Measurements from ENCODE around the gene LHPP. TPM values are rescaled to one million over a fixed set of nuclear protein-coding genes. Genes with fewer than 3 reads are reported as not detected.

The LHPP gene
- total and polyA plus RNA-seq, 2 donors (not counting 1 experiment from before 2014, with no cell fraction given): 10.2 to 15.6 TPM

GRCh38 chr10:124621637-124622036 lies 160.0 kb downstream of the LHPP start:
- H3K27ac ChIP-seq (ENCODE audit: insufficient read depth, low read length): no peak overlapping the region
- no peak overlapping the region for H3K4me2 ChIP-seq (ENCODE audit: extremely low read depth, insufficient read depth, low read length)
- no peaks in the 10 kb centered on the region for H3K9me3 ChIP-seq (ENCODE audit: control insufficient read depth, insufficient read depth, low read depth, low read length)
- H3K27me3 ChIP-seq (ENCODE audit: control insufficient read depth, insufficient read depth, low read length): no peaks in the 10 kb centered on the region
- DNase-seq (ENCODE audit: low read depth in 2 of 2): no peak
- H3K4me3 ChIP-seq (replicated peaks in 1 of 4; ENCODE audit: control extremely low read depth in 1 of 4, insufficient read depth in 1 of 4, low read depth in 3 of 4, low read length in 4 of 4): no peak overlapping the region
- H4K20me1 ChIP-seq (ENCODE audit: control insufficient read depth, extremely low read depth, insufficient read depth, low read length): no peaks in the 10 kb centered on the region
- no peaks in the 10 kb centered on the region for H3K36me3 ChIP-seq (ENCODE audit: control insufficient read depth, insufficient read depth, low read length)
- no peak overlapping the region for H2AFZ ChIP-seq (ENCODE audit: low read length)
- H3K9ac ChIP-seq (ENCODE audit: insufficient read depth, low read length): no peak overlapping the region
- no peaks in the 10 kb centered on the region for H3K4me1 ChIP-seq (ENCODE audit: control insufficient read depth, extremely low read depth, insufficient read depth, low read length)
- no peak for TF ChIP-seq CTCF (conservative IDR thresholded peaks at IDR 0.05 in 1 of 2, IDR thresholded peaks at IDR 0.05 in 1 of 2; ENCODE audit: low read depth in 1 of 2, low read length in 2 of 2)
- TF ChIP-seq EZH2 (IDR thresholded peaks at IDR 0.05; ENCODE audit: low read length, missing control alignments): no peak
- no peaks in the 10 kb centered on the region for H3K79me2 ChIP-seq (ENCODE audit: control insufficient read depth, insufficient read depth, low read length)

- no peaks in the 10 kb centered on the region for H4K20me1 ChIP-seq (ENCODE audit: control insufficient read depth, extremely low read depth, insufficient read depth, low read length)
- H3K27ac ChIP-seq (ENCODE audit: insufficient read depth, low read length): no peak overlapping the region
- no peaks in the 10 kb centered on the region for H3K4me1 ChIP-seq (ENCODE audit: control insufficient read depth, extremely low read depth, insufficient read depth, low read length)
- H3K27me3 ChIP-seq (ENCODE audit: control insufficient read depth, insufficient read depth, low read length): no peaks in the 10 kb centered on the region
- no peak for DNase-seq (ENCODE audit: low read depth in 2 of 2)
- H2AFZ ChIP-seq (ENCODE audit: low read length): no peak overlapping the region
- H3K4me2 ChIP-seq (ENCODE audit: extremely low read depth, insufficient read depth, low read length): no peak overlapping the region
- H3K4me3 ChIP-seq (replicated peaks in 1 of 4; ENCODE audit: control extremely low read depth in 1 of 4, insufficient read depth in 1 of 4, low read depth in 3 of 4, low read length in 4 of 4): no peak overlapping the region
- no peaks in the 10 kb centered on the region for H3K79me2 ChIP-seq (ENCODE audit: control insufficient read depth, insufficient read depth, low read length)
- H3K9me3 ChIP-seq (ENCODE audit: control insufficient read depth, insufficient read depth, low read depth, low read length): no peaks in the 10 kb centered on the region
- H3K9ac ChIP-seq (ENCODE audit: insufficient read depth, low read length): no peak overlapping the region
- TF ChIP-seq EZH2 (IDR thresholded peaks at IDR 0.05; ENCODE audit: low read length, missing control alignments) (no peak), CTCF (conservative IDR thresholded peaks at IDR 0.05 in 1 of 2, IDR thresholded peaks at IDR 0.05 in 1 of 2; ENCODE audit: low read depth in 1 of 2, low read length in 2 of 2) (no peak)
- H3K36me3 ChIP-seq (ENCODE audit: control insufficient read depth, insufficient read depth, low read length): no peaks in the 10 kb centered on the region
Measured at GRCh38 chr10:124622158-124622557, 160.5 kb downstream of the LHPP start.

- H3K4me3 ChIP-seq (replicated peaks in 1 of 4; ENCODE audit: control extremely low read depth in 1 of 4, insufficient read depth in 1 of 4, low read depth in 3 of 4, low read length in 4 of 4): no peak overlapping the region
- no peak overlapping the region for H3K9ac ChIP-seq (ENCODE audit: insufficient read depth, low read length)
- H3K27ac ChIP-seq (ENCODE audit: insufficient read depth, low read length): no peak overlapping the region
- no peak overlapping the region for H3K4me2 ChIP-seq (ENCODE audit: extremely low read depth, insufficient read depth, low read length)
- H4K20me1 ChIP-seq (ENCODE audit: control insufficient read depth, extremely low read depth, insufficient read depth, low read length): no peaks in the 10 kb centered on the region
- no peaks in the 10 kb centered on the region for H3K27me3 ChIP-seq (ENCODE audit: control insufficient read depth, insufficient read depth, low read length)
- H3K79me2 ChIP-seq (ENCODE audit: control insufficient read depth, insufficient read depth, low read length): no peaks in the 10 kb centered on the region
- TF ChIP-seq EZH2 (IDR thresholded peaks at IDR 0.05; ENCODE audit: low read length, missing control alignments) (no peak), CTCF (conservative IDR thresholded peaks at IDR 0.05 in 1 of 2, IDR thresholded peaks at IDR 0.05 in 1 of 2; ENCODE audit: low read depth in 1 of 2, low read length in 2 of 2) (no peak)
- H3K4me1 ChIP-seq (ENCODE audit: control insufficient read depth, extremely low read depth, insufficient read depth, low read length): no peaks in the 10 kb centered on the region
- DNase-seq (ENCODE audit: low read depth in 2 of 2): no peak
- H3K36me3 ChIP-seq (ENCODE audit: control insufficient read depth, insufficient read depth, low read length): no peaks in the 10 kb centered on the region
- H2AFZ ChIP-seq (ENCODE audit: low read length): no peak overlapping the region
- no peaks in the 10 kb centered on the region for H3K9me3 ChIP-seq (ENCODE audit: control insufficient read depth, insufficient read depth, low read depth, low read length)
Measured at GRCh38 chr10:124622866-124623536, 161.4 kb downstream of the LHPP start.
